Hepatocyte (in vitro differentiated cells): ENCODE data around the gene CHAT. TPM values are rescaled to one million over a fixed set of nuclear protein-coding genes. Genes with fewer than 3 reads are reported as not detected.

Experiments
- DNase-seq: peaks from one replicate; pipeline ENCODE4 v3.0.0-alpha.2; 2016; ENCODE audit warnings: low spot score
- H2AFZ ChIP-seq: fragments of 200-600 bp; sonication (generic); 2 replicates; pipeline ENCODE4 v1.6.0; 2016; ENCODE audit warnings: antibody characterized with exemption, mild to moderate bottlenecking
- H3K27ac ChIP-seq: fragments of 200-600 bp; sonication (generic); 2 replicates; pipeline ENCODE4 v1.5.1; 2016; ENCODE audit warnings: mild to moderate bottlenecking
- H3K27me3 ChIP-seq: fragments of 200-600 bp; sonication (generic); 2 replicates; pipeline ENCODE4 v1.6.1; 2016
- H3K36me3 ChIP-seq: fragments of 200-600 bp; sonication (generic); replicated peaks from 2 replicates; pipeline ENCODE4 v1.5.1; 2016; ENCODE audit warnings: low read depth; ENCODE audit not compliant: insufficient read depth
- H3K4me1 ChIP-seq: fragments of 200-600 bp; sonication (generic); 2 replicates; pipeline ENCODE4 v1.5.1; 2016; ENCODE audit warnings: mild to moderate bottlenecking, moderate library complexity; ENCODE audit not compliant: insufficient read depth
- H3K4me2 ChIP-seq: fragments of 200-600 bp; sonication (generic); 2 replicates; pipeline ENCODE4 v1.6.0; 2016
- H3K4me3 ChIP-seq: fragments of 200-600 bp; sonication (generic); 2 replicates; pipeline ENCODE4 v1.5.1; 2016; ENCODE audit warnings: mild to moderate bottlenecking
- H3K79me2 ChIP-seq: fragments of 200-600 bp; sonication (generic); 2 replicates; pipeline ENCODE4 v1.6.0; 2017; ENCODE audit warnings: mild to moderate bottlenecking
- H3K9me2 ChIP-seq: fragments of 200-600 bp; sonication (generic); replicated peaks from 2 replicates; pipeline ENCODE4 v1.6.0; 2017; ENCODE audit warnings: mild to moderate bottlenecking; ENCODE audit not compliant: insufficient read depth
- H3K9me3 ChIP-seq: fragments of 200-600 bp; sonication (generic); 2 replicates; pipeline ENCODE4 v1.5.1; 2016; ENCODE audit warnings: low read depth, mild to moderate bottlenecking
- H4K20me1 ChIP-seq: fragments of 200-600 bp; sonication (generic); 2 replicates; pipeline ENCODE4 v1.6.0; 2016; ENCODE audit warnings: mild to moderate bottlenecking; ENCODE audit not compliant: insufficient read depth, poor library complexity, severe bottlenecking
- CTCF ChIP-seq: fragments of 200-600 bp; sonication (generic); IDR thresholded peaks from 2 replicates; pipeline ENCODE4 v1.5.1; 2016; ENCODE audit warnings: antibody characterized with exemption, mild to moderate bottlenecking; ENCODE audit not compliant: poor library complexity
- EZH2 ChIP-seq: fragments of 200-600 bp; sonication (generic); IDR thresholded peaks from 2 replicates; pipeline ENCODE4 v1.6.1; 2016; ENCODE audit warnings: antibody characterized with exemption, mild to moderate bottlenecking, borderline replicate concordance
- EZH2phosphoT487 ChIP-seq: fragments of 200-600 bp; sonication (generic); IDR thresholded peaks from one replicate; pipeline ENCODE4 v1.6.1; 2018; ENCODE audit warnings: antibody characterized with exemption, mild to moderate bottlenecking, low read depth, moderate library complexity; ENCODE audit not compliant: unreplicated experiment, severe bottlenecking
- WGBS: methylation state at CpG from one replicate; pipeline ENCODE4 v1.1.6; 2016; ENCODE audit warnings: low lambda C conversion rate; ENCODE audit errors: missing lambda C conversion rate; 5-methylcytosine and 5-hydroxymethylcytosine counted together
- polyA plus RNA-seq: library from polyadenylated mRNA; unstranded; fragments of >200 nt; fragmentation: Nextera tagmentation; extraction: Ambion mirVana; gene quantifications from 2 replicates; pipeline ENCODE4 v1.2.1, GENCODE V29; 2016
- total RNA-seq: library from RNA; depleted of rRNA; stranded (reverse); fragments of >200 nt; gene quantifications from 2 replicates; pipeline ENCODE4 v1.2.3, GENCODE V29; 2014

CHAT gene
- total and polyA plus RNA-seq, 2 experiments from 2014 or later = 0.27 TPM; not detected in 1

- H3K4me2 ChIP-seq = no peak overlapping the region
- no peak overlapping the region for H3K4me3 ChIP-seq
- no peak overlapping the region for H3K27ac ChIP-seq
- H3K79me2 ChIP-seq = no peaks in the 10 kb centered on the region
- H3K9me2 ChIP-seq = no peaks in the 10 kb centered on the region
- no peaks in the 10 kb centered on the region for H3K36me3 ChIP-seq
- H2AFZ ChIP-seq = no peak overlapping the region
- no peaks in the 10 kb centered on the region for H3K27me3 ChIP-seq
- 94% methylated on average over 3 of the region's 3 CpGs for WGBS
- no peaks in the 10 kb centered on the region for H3K9me3 ChIP-seq
- TF ChIP-seq EZH2phosphoT487 = no peak
- TF ChIP-seq EZH2 = no peak
- TF ChIP-seq CTCF = no peak
- no peaks in the 10 kb centered on the region for H4K20me1 ChIP-seq
- DNase-seq = no peak
- H3K4me1 ChIP-seq = no peaks in the 10 kb centered on the region
These were observed 86.4 kb downstream of the CHAT start for GRCh38 chr10:49700211-49700610.

GRCh38 chr10:49700997-49701396, 87.2 kb downstream of the CHAT start:
- Histone ChIP-seq H4K20me1 (no peaks in the 10 kb centered on the region), H3K36me3 (no peaks in the 10 kb centered on the region), H3K9me3 (no peaks in the 10 kb centered on the region), H2AFZ (no peak overlapping the region), H3K4me3 (no peak overlapping the region), H3K27me3 (no peaks in the 10 kb centered on the region), H3K79me2 (no peaks in the 10 kb centered on the region), H3K4me1 (no peaks in the 10 kb centered on the region), H3K27ac (no peak overlapping the region), H3K4me2 (no peak overlapping the region), H3K9me2 (no peaks in the 10 kb centered on the region)
- 5% methylated on average over 3 of the region's 3 CpGs for WGBS
- TF ChIP-seq CTCF (no peak), EZH2phosphoT487 (no peak), EZH2 (no peak)
- no peak for DNase-seq

GRCh38 chr10:49707585-49707984, 93.7 kb downstream of the CHAT start:
- H2AFZ ChIP-seq = no peak overlapping the region
- H3K4me1 ChIP-seq = no peaks in the 10 kb centered on the region
- DNase-seq = no peak
- TF ChIP-seq CTCF (no peak), EZH2phosphoT487 (no peak), EZH2 (no peak)
- H3K79me2 ChIP-seq = no peaks in the 10 kb centered on the region
- no peaks in the 10 kb centered on the region for H3K9me3 ChIP-seq
- H3K36me3 ChIP-seq = no peaks in the 10 kb centered on the region
- no peak overlapping the region for H3K27ac ChIP-seq
- no peaks in the 10 kb centered on the region for H4K20me1 ChIP-seq
- no peak overlapping the region for H3K4me2 ChIP-seq
- no peak overlapping the region for H3K4me3 ChIP-seq
- no peaks in the 10 kb centered on the region for H3K27me3 ChIP-seq
- no peaks in the 10 kb centered on the region for H3K9me2 ChIP-seq
- WGBS = 77% methylated on average over 3 of the region's 3 CpGs

GRCh38 chr10:49709934-49710333, 96.1 kb downstream of the CHAT start:
- H3K9me3 ChIP-seq = no peaks in the 10 kb centered on the region
- TF ChIP-seq EZH2phosphoT487 = no peak
- TF ChIP-seq CTCF = no peak
- no peak for TF ChIP-seq EZH2
- no peak overlapping the region for H2AFZ ChIP-seq
- H3K27me3 ChIP-seq = no peaks in the 10 kb centered on the region
- no peaks in the 10 kb centered on the region for H4K20me1 ChIP-seq
- H3K4me2 ChIP-seq = no peak overlapping the region
- H3K9me2 ChIP-seq = no peaks in the 10 kb centered on the region
- no peak overlapping the region for H3K27ac ChIP-seq
- H3K36me3 ChIP-seq = no peaks in the 10 kb centered on the region
- no peaks in the 10 kb centered on the region for H3K79me2 ChIP-seq
- no peaks in the 10 kb centered on the region for H3K4me1 ChIP-seq
- no peak for DNase-seq
- no peak overlapping the region for H3K4me3 ChIP-seq
- WGBS = 77% methylated on average over 5 of the region's 5 CpGs
